SK-N-SH treated with all-trans-retinoic acid at 6 μM for 48 hours (cell line): ENCODE results near the gene BARX2.

Source experiments
- ISL1 ChIP-seq: fragments of 250-450 bp; sonication (Bioruptor Pico); IDR thresholded peaks from 2 replicates; pipeline ENCODE4 v2.1.2; 2022; ENCODE audit warnings: mild to moderate bottlenecking, moderate library complexity
- ZFP3 ChIP-seq: fragments of 250-450 bp; sonication (Bioruptor Pico); IDR thresholded peaks from 2 replicates; pipeline ENCODE4 v1.5.0; 2020; ENCODE audit warnings: mild to moderate bottlenecking, moderate library complexity
- ZFP30 ChIP-seq: fragments of 450-650 bp; formaldehyde crosslinking; IDR thresholded peaks from 2 replicates; pipeline ENCODE4 v1.5.0; 2022; ENCODE audit warnings: mild to moderate bottlenecking, moderate library complexity
- ZNF70 ChIP-seq: fragments of 450-650 bp; formaldehyde crosslinking; IDR thresholded peaks from 2 replicates; pipeline ENCODE4 v1.5.0; 2020; ENCODE audit warnings: mild to moderate bottlenecking, moderate library complexity

- TF ChIP-seq ZFP3 (CRISPR knock-in tag) = no peak
- no peak for TF ChIP-seq ZNF70
- TF ChIP-seq ISL1 (CRISPR knock-in tag) = no peak
- TF ChIP-seq ZFP30 (CRISPR knock-in tag) = no peak
Observed at GRCh38 chr11:129374993-129375750, 476 bp upstream of the BARX2 start.
